PC-9 (cell line): ENCODE results near the gene RAC3. TPM values are rescaled to one million over a fixed set of nuclear protein-coding genes. Genes with fewer than 3 reads are reported as not detected.

Experiments used
- BruUV-seq: library from RNA; stranded (reverse); fragments of 400-500 nt; replicated peaks from 2 replicates; lab custom pipeline; 2021; lab: Mats Ljungman, UMichigan
- CTCF ChIA-PET: fragments of 300-600 bp; sonication (Branson Sonifier 250); formaldehyde crosslinking; loops from one replicate; lab custom pipeline; 2022; ENCODE audit warnings: antibody characterized with exemption; lab: Charles Lee
- POLR2A ChIA-PET: fragments of 300-600 bp; sonication (Branson Sonifier 250); formaldehyde crosslinking; loops from one replicate; lab custom pipeline; 2022; ENCODE audit warnings: antibody characterized with exemption; ENCODE audit not compliant: unreplicated experiment; lab: Charles Lee
- DNase-seq, 2 experiments: peaks; one replicate each; pipeline versions ENCODE4 v3.0.0 to v3.0.0-alpha.2; 2015 to 2022; ENCODE audit warnings: mixed read lengths in 1 of 2
- H2AFZ ChIP-seq: fragments of 200-600 bp; sonication (generic); 2 replicates; pipeline ENCODE4 v1.8.1; 2017; ENCODE audit warnings: antibody characterized with exemption
- H3F3A ChIP-seq: fragments of 200-600 bp; sonication (generic); 2 replicates; pipeline ENCODE4 v1.8.1; 2017; ENCODE audit warnings: antibody characterized with exemption, mild to moderate bottlenecking, low read depth; ENCODE audit not compliant: insufficient read depth
- H3K27ac ChIP-seq: fragments of 200-600 bp; sonication (generic); 2 replicates; pipeline ENCODE4 v1.6.1; 2016; ENCODE audit warnings: mixed run types
- H3K27me3 ChIP-seq: fragments of 200-600 bp; sonication (generic); 2 replicates; pipeline ENCODE4 v1.6.1; 2016; ENCODE audit warnings: low read depth, mixed run types; ENCODE audit not compliant: insufficient read depth
- H3K36me3 ChIP-seq: fragments of 200-600 bp; sonication (generic); 2 replicates; pipeline ENCODE4 v1.6.1; 2016; ENCODE audit warnings: low read depth, mixed run types
- H3K4me1 ChIP-seq: fragments of 200-600 bp; sonication (generic); replicated peaks from 2 replicates; pipeline ENCODE4 v1.6.1; 2016; ENCODE audit warnings: mixed run types; ENCODE audit not compliant: insufficient read depth
- H3K4me2 ChIP-seq: fragments of 200-600 bp; sonication (generic); 2 replicates; pipeline ENCODE4 v1.6.1; 2017; ENCODE audit warnings: mixed run types
- H3K4me3 ChIP-seq: fragments of 200-600 bp; sonication (generic); 2 replicates; pipeline ENCODE4 v1.6.1; 2016; ENCODE audit warnings: mixed run types
- H3K79me2 ChIP-seq: fragments of 200-600 bp; sonication (generic); 2 replicates; pipeline ENCODE4 v1.6.1; 2017; ENCODE audit warnings: low read depth, mixed run types
- H3K9me2 ChIP-seq: fragments of 200-600 bp; sonication (generic); 2 replicates; pipeline ENCODE4 v1.8.1; 2017; ENCODE audit warnings: mild to moderate bottlenecking; ENCODE audit not compliant: insufficient read depth
- H3K9me3 ChIP-seq: fragments of 200-600 bp; sonication (generic); 2 replicates; pipeline ENCODE4 v1.8.1; 2016; ENCODE audit warnings: low read depth; ENCODE audit not compliant: insufficient read depth
- H4K20me1 ChIP-seq: fragments of 200-600 bp; sonication (generic); 2 replicates; pipeline ENCODE4 v1.8.1; 2017; ENCODE audit not compliant: insufficient read depth
- CTCF ChIP-seq: fragments of 200-600 bp; sonication (generic); conservative IDR thresholded peaks from 2 replicates; pipeline ENCODE4 v1.6.1; 2017; ENCODE audit warnings: mixed run types, antibody characterized with exemption, mild to moderate bottlenecking, moderate library complexity
- EZH2 ChIP-seq: fragments of 200-600 bp; sonication (generic); IDR thresholded peaks from 2 replicates; pipeline ENCODE4 v1.8.0; 2017; ENCODE audit warnings: antibody characterized with exemption, low read depth
- intact Hi-C: fragments of 100-400 bp; cut with micrococcal nuclease; formaldehyde crosslinking; loops from one replicate; pipeline ENCODE4 v1.10.0; 2022; ENCODE audit not compliant: unreplicated experiment
- total RNA-seq: library from RNA; stranded (reverse); gene quantifications from 2 replicates; pipeline ENCODE4 v1.2.3, GENCODE V29; 2021

Gene RAC3
- total RNA-seq, 1 experiment from 2014 or later, result 32.3 TPM

DNA sequence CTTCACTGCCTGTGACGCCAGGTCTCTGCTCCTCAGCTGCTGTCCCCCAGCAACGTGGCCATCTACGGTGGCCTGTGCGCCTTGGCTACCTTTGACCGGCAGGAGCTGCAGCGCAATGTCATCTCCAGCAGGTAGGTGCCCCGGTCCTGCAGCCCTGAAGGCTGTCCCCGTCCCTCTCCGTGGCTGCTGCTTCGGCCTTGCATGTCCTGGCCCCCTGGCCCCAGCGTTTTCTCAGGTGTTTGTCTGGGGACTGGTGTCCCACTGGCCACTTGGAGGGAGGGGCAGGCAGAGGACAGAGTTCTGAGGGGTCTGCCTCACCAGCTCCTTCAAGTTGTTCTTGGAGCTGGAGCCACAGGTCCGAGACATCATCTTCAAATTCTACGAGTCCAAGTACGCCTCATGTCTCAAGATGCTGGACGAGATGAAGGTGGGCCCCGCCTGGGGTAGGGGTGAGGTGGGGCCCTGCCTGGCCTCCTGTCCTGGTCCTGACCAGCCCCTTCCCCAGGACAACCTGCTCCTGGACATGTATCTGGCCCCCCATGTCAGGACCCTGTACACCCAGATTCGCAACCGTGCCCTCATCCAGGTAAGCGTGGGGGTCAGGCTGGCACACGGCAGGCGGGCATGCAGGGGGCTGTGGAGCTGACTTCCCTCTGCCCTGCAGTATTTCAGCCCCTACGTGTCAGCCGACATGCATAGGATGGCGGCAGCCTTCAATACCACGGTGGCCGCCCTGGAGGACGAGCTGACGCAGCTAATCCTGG is 24.7 kb downstream of the RAC3 start:
- POLR2A ChIA-PET, result no interaction called here
- Histone ChIP-seq H3K9me3 (no peaks in the 10 kb centered on the region), H3K9me2 (no peaks in the 10 kb centered on the region), H3K4me2 (no peak overlapping the region), H3K36me3 (no peaks in the 10 kb centered on the region), H3F3A (no peaks in the 10 kb centered on the region), H2AFZ (no peak overlapping the region), H3K4me3 (no peak overlapping the region), H3K27me3 (no peaks in the 10 kb centered on the region), H4K20me1 (no peaks in the 10 kb centered on the region), H3K79me2 (peaks cover 13% of the 10 kb centered on the region), H3K27ac (no peak overlapping the region), H3K4me1 (no peaks in the 10 kb centered on the region)
- CTCF ChIA-PET, result no interaction called here
- DNase-seq, result no peak
- TF ChIP-seq EZH2 (no peak), CTCF (no peak)
- BruUV-seq, result no TSS peak
- intact Hi-C loops, result no loop called here

- Histone ChIP-seq H3K4me1 (no peaks in the 10 kb centered on the region), H3K4me2 (no peak overlapping the region), H3K9me3 (no peaks in the 10 kb centered on the region), H3F3A (no peaks in the 10 kb centered on the region), H3K4me3 (no peak overlapping the region), H3K9me2 (no peaks in the 10 kb centered on the region), H2AFZ (no peak overlapping the region), H3K36me3 (no peaks in the 10 kb centered on the region), H3K79me2 (peaks cover 13% of the 10 kb centered on the region), H3K27me3 (no peaks in the 10 kb centered on the region), H3K27ac (no peak overlapping the region), H4K20me1 (no peaks in the 10 kb centered on the region)
- no peak for TF ChIP-seq EZH2
- no peak for TF ChIP-seq CTCF
- ChIA-PET POLR2A (no interaction called here), CTCF (no interaction called here)
- intact Hi-C loops, result no loop called here
- BruUV-seq, result TSS peak; percentile 20
- no peak for DNase-seq
Measured at GRCh38 chr17:82056729-82057621, 25.5 kb downstream of the RAC3 start.

GRCh38 chr17:82058230-82058854 is 26.9 kb downstream of the RAC3 start:
- Histone ChIP-seq H3K9me2 (no peaks in the 10 kb centered on the region), H3K27ac (no peak overlapping the region), H3K36me3 (no peaks in the 10 kb centered on the region), H3K9me3 (no peaks in the 10 kb centered on the region), H3K4me2 (no peak overlapping the region), H4K20me1 (no peaks in the 10 kb centered on the region), H3K4me1 (no peaks in the 10 kb centered on the region), H3F3A (no peaks in the 10 kb centered on the region), H2AFZ (no peak overlapping the region), H3K27me3 (no peaks in the 10 kb centered on the region), H3K4me3 (no peak overlapping the region), H3K79me2 (no peaks in the 10 kb centered on the region)
- no TSS peak for BruUV-seq
- intact Hi-C loops, result no loop called here
- ChIA-PET POLR2A (no interaction called here), CTCF (no interaction called here)
- no peak for TF ChIP-seq CTCF
- TF ChIP-seq EZH2, result no peak
- no peak for DNase-seq
